KMS-11 (cell line): ENCODE measurements around the gene HSBP1L1.
"Not testable (repeated sequence)": the region's sequence is repeated elsewhere in the genome, so short reads cannot be mapped to it uniquely, and the experiment has no call there.

Source experiments
- H2AFZ ChIP-seq: fragments of 200-600 bp; sonication (generic); 2 replicates; pipeline ENCODE4 v1.6.1; 2016; ENCODE audit warnings: antibody characterized with exemption, mixed run types, low read depth
- H3K27ac ChIP-seq: fragments of 200-600 bp; sonication (generic); 2 replicates; pipeline ENCODE4 v1.6.1; 2016; ENCODE audit warnings: mild to moderate bottlenecking, mixed run types
- H3K27me3 ChIP-seq: fragments of 200-600 bp; sonication (generic); 2 replicates; pipeline ENCODE4 v1.6.1; 2017; ENCODE audit warnings: mild to moderate bottlenecking, low read depth, mixed run types, moderate library complexity; ENCODE audit not compliant: insufficient read depth
- H3K36me3 ChIP-seq: fragments of 200-600 bp; sonication (generic); 2 replicates; pipeline ENCODE4 v1.6.1; 2017; ENCODE audit warnings: mild to moderate bottlenecking, mixed run types; ENCODE audit not compliant: insufficient read depth
- H3K4me1 ChIP-seq: fragments of 200-600 bp; sonication (generic); 2 replicates; pipeline ENCODE4 v1.6.1; 2016; ENCODE audit warnings: mild to moderate bottlenecking, low read depth, mixed run types; ENCODE audit not compliant: poor library complexity, severe bottlenecking
- H3K4me2 ChIP-seq: fragments of 200-600 bp; sonication (generic); 2 replicates; pipeline ENCODE4 v1.7.0; 2016; ENCODE audit warnings: mild to moderate bottlenecking, mixed run types
- H3K4me3 ChIP-seq: fragments of 200-600 bp; sonication (generic); IDR thresholded peaks from 2 replicates; pipeline ENCODE4 v1.6.1; 2017; ENCODE audit warnings: low read depth, low read length, mixed read lengths; ENCODE audit not compliant: insufficient read depth
- H3K79me2 ChIP-seq: fragments of 200-600 bp; sonication (generic); 2 replicates; pipeline ENCODE4 v1.6.1; 2016; ENCODE audit warnings: low read depth, mixed run types; ENCODE audit not compliant: insufficient read depth
- H3K9ac ChIP-seq: fragments of 200-600 bp; sonication (generic); 2 replicates; pipeline ENCODE4 v1.6.1; 2016; ENCODE audit warnings: mild to moderate bottlenecking, mixed run types
- H4K20me1 ChIP-seq: fragments of 200-600 bp; sonication (generic); 2 replicates; pipeline ENCODE4 v1.6.1; 2016; ENCODE audit warnings: mild to moderate bottlenecking, mixed run types; ENCODE audit not compliant: insufficient read depth
- CTCF ChIP-seq: fragments of 200-600 bp; sonication (generic); conservative IDR thresholded peaks from 2 replicates; pipeline ENCODE4 v1.6.1; 2017; ENCODE audit warnings: low read depth, mild to moderate bottlenecking, antibody characterized with exemption, low read length, moderate library complexity, mixed read lengths

The HSBP1L1 gene

GRCh38 chr18:79955302-79956075 is 9.0 kb upstream of the HSBP1L1 start:
- peaks cover 2% of the 10 kb centered on the region; the same call in 1 of the 2 replicates for H3K79me2 ChIP-seq
- H3K27me3 ChIP-seq, result no peaks in the 10 kb centered on the region
- no peaks in the 10 kb centered on the region for H4K20me1 ChIP-seq
- H3K4me3 ChIP-seq, result no peak overlapping the region
- H3K9ac ChIP-seq, result no peak overlapping the region
- H3K27ac ChIP-seq, result no peak overlapping the region
- no peak overlapping the region for H3K4me2 ChIP-seq
- H3K36me3 ChIP-seq, result no peaks in the 10 kb centered on the region
- peaks cover 2% of the 10 kb centered on the region for H3K4me1 ChIP-seq
- H2AFZ ChIP-seq, result no peak overlapping the region
- no peak for TF ChIP-seq CTCF

GRCh38 chr18:79956276-79956675 is 8.2 kb upstream of the HSBP1L1 start:
- Histone ChIP-seq H3K4me2 (no peak overlapping the region), H3K27ac (no peak overlapping the region), H3K79me2 (no peaks in the 10 kb centered on the region), H3K27me3 (no peaks in the 10 kb centered on the region), H3K4me1 (no peaks in the 10 kb centered on the region), H3K4me3 (no peak overlapping the region), H3K9ac (no peak overlapping the region), H3K36me3 (no peaks in the 10 kb centered on the region), H4K20me1 (no peaks in the 10 kb centered on the region), H2AFZ (no peak overlapping the region)
- TF ChIP-seq CTCF, result no peak

GRCh38 chr18:79958981-79959380 is 5.5 kb upstream of the HSBP1L1 start:
- H3K27me3 ChIP-seq, result no peaks in the 10 kb centered on the region
- H3K27ac ChIP-seq, result no peak overlapping the region
- no peaks in the 10 kb centered on the region for H3K79me2 ChIP-seq
- TF ChIP-seq CTCF, result no peak
- H3K36me3 ChIP-seq, result no peaks in the 10 kb centered on the region
- H4K20me1 ChIP-seq, result no peaks in the 10 kb centered on the region
- no peak overlapping the region for H3K9ac ChIP-seq
- no peak overlapping the region for H2AFZ ChIP-seq
- no peak overlapping the region for H3K4me3 ChIP-seq
- no peak overlapping the region for H3K4me2 ChIP-seq
- no peaks in the 10 kb centered on the region for H3K4me1 ChIP-seq

GRCh38 chr18:79960161-79960801 is 4.2 kb upstream of the HSBP1L1 start:
- not testable (repeated sequence) for H3K4me2 ChIP-seq, H3K9ac ChIP-seq, H3K27me3 ChIP-seq, H3K27ac ChIP-seq, H2AFZ ChIP-seq, H3K79me2 ChIP-seq, H3K36me3 ChIP-seq, H3K4me1 ChIP-seq, H3K4me3 ChIP-seq, H4K20me1 ChIP-seq
